Fibroblast of lung (primary cell): ENCODE results near the gene AP4S1.

Experiments used
- CTCF ChIP-seq, 2 donors: IDR thresholded peaks in 1 of 2; conservative IDR thresholded peaks in 1 of 2; 1 replicate in 1 of 2; 2 replicates in 1 of 2; pipeline ENCODE4 v1.5.1; 2011 to 2012; ENCODE audit warnings: low read length in 2 of 2, control low read depth in 1 of 2, inconsistent platforms in 1 of 2, low read depth in 1 of 2, mild to moderate bottlenecking in 1 of 2
- EZH2 ChIP-seq: IDR thresholded peaks from 2 replicates; pipeline ENCODE4 v1.5.1; 2012; ENCODE audit warnings: low read length, control low read depth, mild to moderate bottlenecking; ENCODE audit errors: missing control alignments

GRCh38 chr14:30977752-30978151 lies 47.7 kb upstream of the AP4S1 start:
- TF ChIP-seq CTCF (conservative IDR thresholded peaks at IDR 0.05 in 1 of 2, IDR thresholded peaks at IDR 0.05 in 1 of 2; ENCODE audit: low read depth in 1 of 2, low read length in 2 of 2) (no peak), EZH2 (no peak)
